ENCODE data around the gene SLC9A3.

- TF ChIP-seq, protein P1, sequence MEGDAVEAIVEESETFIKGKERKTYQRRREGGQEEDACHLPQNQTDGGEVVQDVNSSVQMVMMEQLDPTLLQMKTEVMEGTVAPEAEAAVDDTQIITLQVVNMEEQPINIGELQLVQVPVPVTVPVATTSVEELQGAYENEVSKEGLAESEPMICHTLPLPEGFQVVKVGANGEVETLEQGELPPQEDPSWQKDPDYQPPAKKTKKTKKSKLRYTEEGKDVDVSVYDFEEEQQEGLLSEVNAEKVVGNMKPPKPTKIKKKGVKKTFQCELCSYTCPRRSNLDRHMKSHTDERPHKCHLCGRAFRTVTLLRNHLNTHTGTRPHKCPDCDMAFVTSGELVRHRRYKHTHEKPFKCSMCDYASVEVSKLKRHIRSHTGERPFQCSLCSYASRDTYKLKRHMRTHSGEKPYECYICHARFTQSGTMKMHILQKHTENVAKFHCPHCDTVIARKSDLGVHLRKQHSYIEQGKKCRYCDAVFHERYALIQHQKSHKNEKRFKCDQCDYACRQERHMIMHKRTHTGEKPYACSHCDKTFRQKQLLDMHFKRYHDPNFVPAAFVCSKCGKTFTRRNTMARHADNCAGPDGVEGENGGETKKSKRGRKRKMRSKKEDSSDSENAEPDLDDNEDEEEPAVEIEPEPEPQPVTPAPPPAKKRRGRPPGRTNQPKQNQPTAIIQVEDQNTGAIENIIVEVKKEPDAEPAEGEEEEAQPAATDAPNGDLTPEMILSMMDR (conservative IDR thresholded peaks at IDR 0.05), result no peak
- no peak for TF ChIP-seq ZFX (IDR thresholded peaks at IDR 0.05)
These were observed 19.1 kb upstream of the SLC9A3 start for GRCh38 chr5:543351-543750.

Measured in C4-2B (cell line).